H54 (cell line): Measurements from ENCODE around the gene BCO1.
"Not testable (repeated sequence)": the region's sequence is repeated elsewhere in the genome, so short reads cannot be mapped to it uniquely, and the experiment has no call there.

Experiments
- DNase-seq: peaks from one replicate; pipeline ENCODE4 v3.0.0; 2011; ENCODE audit warnings: low spot score, mixed read lengths; ENCODE audit not compliant: insufficient read length
- FAIRE-seq: peaks from 3 replicates; lab custom pipeline; 2011; peaks lifted over from hg19 to GRCh38; lab: Jason Lieb, UNC
- POLR2A ChIP-seq: IDR thresholded peaks from 2 replicates; pipeline ENCODE4 v1.6.1; 2011; ENCODE audit warnings: low read depth, mild to moderate bottlenecking, low read length

The BCO1 gene

GRCh38 chr16:81219151-81219550 is 19.3 kb upstream of the BCO1 start:
- TF ChIP-seq POLR2A: no peak
- DNase-seq (no peak), FAIRE-seq (no peak)

GRCh38 chr16:81220349-81220748 is 18.1 kb upstream of the BCO1 start:
- TF ChIP-seq POLR2A: no peak
- DNase-seq (no peak), FAIRE-seq (no peak)

GRCh38 chr16:81221731-81222130 is 16.8 kb upstream of the BCO1 start:
- no peak for TF ChIP-seq POLR2A
- FAIRE-seq (no peak), DNase-seq (no peak)

- no peak for TF ChIP-seq POLR2A
- no peak for FAIRE-seq
- no peak for DNase-seq
These were observed 13.7 kb upstream of the BCO1 start for GRCh38 chr16:81224824-81225223.

GRCh38 chr16:81225697-81226096 is 12.8 kb upstream of the BCO1 start:
- DNase-seq, FAIRE-seq: not testable (repeated sequence)

- DNase-seq (no peak), FAIRE-seq (no peak)
- TF ChIP-seq POLR2A: no peak
These were observed 10.7 kb upstream of the BCO1 start for GRCh38 chr16:81227785-81228184.

- no peak for DNase-seq
- no peak for FAIRE-seq
- no peak for TF ChIP-seq POLR2A
These were observed 8.7 kb upstream of the BCO1 start for GRCh38 chr16:81229811-81230210.

GRCh38 chr16:81231014-81231413 is 7.5 kb upstream of the BCO1 start:
- DNase-seq (no peak), FAIRE-seq (no peak)
- no peak for TF ChIP-seq POLR2A

- no peak for DNase-seq
- no peak for FAIRE-seq
- no peak for TF ChIP-seq POLR2A
These were observed 5.6 kb upstream of the BCO1 start for GRCh38 chr16:81232740-81233367.

GRCh38 chr16:81237282-81237681 is 1.2 kb upstream of the BCO1 start:
- no peak for FAIRE-seq
- no peak for TF ChIP-seq POLR2A
- no peak for DNase-seq

GRCh38 chr16:81237942-81238295 is 570 bp upstream of the BCO1 start:
- DNase-seq (no peak), FAIRE-seq (no peak)
- TF ChIP-seq POLR2A: no peak

- no peak for DNase-seq
- FAIRE-seq: no peak
- no peak for TF ChIP-seq POLR2A
These were observed 1.1 kb downstream of the BCO1 start for GRCh38 chr16:81239367-81240121.

GRCh38 chr16:81241706-81242105 is 3.2 kb downstream of the BCO1 start:
- FAIRE-seq (no peak), DNase-seq (no peak)
- no peak for TF ChIP-seq POLR2A

- TF ChIP-seq POLR2A: no peak
- no peak for DNase-seq
- FAIRE-seq: no peak
These were observed 4.6 kb downstream of the BCO1 start for GRCh38 chr16:81242977-81243618.

GRCh38 chr16:81243942-81244341 is 5.5 kb downstream of the BCO1 start:
- FAIRE-seq (no peak), DNase-seq (no peak)
- TF ChIP-seq POLR2A: no peak

- DNase-seq (no peak), FAIRE-seq (no peak)
- TF ChIP-seq POLR2A: no peak
These were observed 13.4 kb downstream of the BCO1 start for GRCh38 chr16:81251871-81252270.
